GM12892 (cell line): ENCODE measurements around the gene WNK3.

ENCODE experiments used
- DNase-seq: peaks from one replicate; pipeline ENCODE4 v3.0.0; 2011; ENCODE audit not compliant: insufficient read length
- FAIRE-seq: peaks from 2 replicates; lab custom pipeline; 2011; peaks lifted over from hg19 to GRCh38; lab: Jason Lieb, UNC
- POLR2A ChIP-seq: IDR thresholded peaks from 2 replicates; pipeline ENCODE4 v1.6.1; 2011; ENCODE audit warnings: low read depth, low read length, control low read depth
- POLR2AphosphoS5 ChIP-seq: IDR thresholded peaks from 2 replicates; pipeline ENCODE4 v1.6.1; 2011; ENCODE audit warnings: low read depth, low read length, control low read depth
- TAF1 ChIP-seq: IDR thresholded peaks from 2 replicates; pipeline ENCODE4 v1.6.1; 2011; ENCODE audit warnings: low read depth, mild to moderate bottlenecking, control low read depth, low read length, borderline replicate concordance

Gene WNK3

GRCh38 chrX:54180403-54180802, 177.4 kb downstream of the WNK3 start:
- no peak for DNase-seq
- FAIRE-seq: peak; percentile 66
- TF ChIP-seq POLR2A (no peak), TAF1 (no peak), POLR2AphosphoS5 (no peak)

DNA sequence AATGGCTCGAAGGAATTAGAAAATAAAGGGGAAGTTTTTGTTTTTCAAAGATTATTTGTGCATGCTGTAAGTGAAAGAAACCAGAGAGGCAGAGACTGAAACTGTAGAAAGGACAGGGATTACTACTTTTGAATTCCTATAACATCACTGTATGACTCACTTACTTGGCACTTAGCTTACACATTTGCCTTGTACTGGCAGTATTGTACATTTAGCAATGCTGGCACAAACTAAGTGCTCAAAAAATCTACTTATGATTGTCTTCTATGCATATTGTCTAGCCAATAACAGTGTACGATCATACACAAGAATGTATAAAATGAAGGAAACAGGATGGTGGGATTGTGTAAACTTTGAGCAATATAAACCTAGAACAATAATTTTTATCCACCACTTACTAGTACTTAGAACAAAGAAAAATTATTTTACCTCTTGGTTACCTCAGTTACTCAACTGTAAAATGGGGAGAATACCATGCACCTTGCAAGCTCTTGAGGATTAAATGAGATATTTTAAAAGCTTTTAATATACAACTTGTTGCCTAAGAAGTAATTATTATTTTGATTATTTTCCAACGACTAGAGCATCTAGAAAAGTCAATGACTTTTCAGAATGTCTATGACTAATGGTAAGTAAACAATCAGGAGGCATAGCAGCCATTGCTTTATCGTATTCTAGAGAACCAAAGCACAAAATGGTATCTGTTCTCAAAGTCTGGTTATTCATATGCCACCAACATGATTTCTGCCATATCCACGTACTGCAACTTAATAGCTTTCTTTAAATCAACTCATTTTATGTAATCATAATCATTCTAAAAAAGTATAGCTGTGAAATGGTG, 179.5 kb downstream of the WNK3 start:
- peak; percentile 60 for FAIRE-seq
- no peak for DNase-seq
- no peak for TF ChIP-seq TAF1
- TF ChIP-seq POLR2AphosphoS5: no peak
- TF ChIP-seq POLR2A: no peak

DNA sequence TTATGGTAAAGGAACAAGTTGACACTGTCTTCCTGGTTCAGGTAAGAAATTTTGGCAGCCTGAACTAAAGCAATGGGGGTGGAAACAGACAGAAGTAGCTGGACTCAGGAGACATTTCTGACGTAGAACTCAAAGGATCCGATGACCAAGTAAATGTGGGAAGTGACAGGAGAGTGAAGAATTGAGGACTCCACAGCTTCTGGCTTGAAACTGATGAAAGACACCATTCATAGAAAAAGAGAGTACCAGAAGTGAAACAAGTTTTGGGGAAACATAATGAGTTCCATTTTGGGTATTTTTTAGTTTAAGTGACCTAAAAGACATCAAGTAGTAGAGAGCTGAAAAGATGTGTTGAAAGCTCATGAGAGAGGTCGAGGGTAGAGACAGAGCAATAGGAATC, 180.5 kb downstream of the WNK3 start:
- FAIRE-seq (no peak), DNase-seq (no peak)
- TF ChIP-seq POLR2A (no peak), TAF1 (no peak), POLR2AphosphoS5 (no peak)

DNA sequence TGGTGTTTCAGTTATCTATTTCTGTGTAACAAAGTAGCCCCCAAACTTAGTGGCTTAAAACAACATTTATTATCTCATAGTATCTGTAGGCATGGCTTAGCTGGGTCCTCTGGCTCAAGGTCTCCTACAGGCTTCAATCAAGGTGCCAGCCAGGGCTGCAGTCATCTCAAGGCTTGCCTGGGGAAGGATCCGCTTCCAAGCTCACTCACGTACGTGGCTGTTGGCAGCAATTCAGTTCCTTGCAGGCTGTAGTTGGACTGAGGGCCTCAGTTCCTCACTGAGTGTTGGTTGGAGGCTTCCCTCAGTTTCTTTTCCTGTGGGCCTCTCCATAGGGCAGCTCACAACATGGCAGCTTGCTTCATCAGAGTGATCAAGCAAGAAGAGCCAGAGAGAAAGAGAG, 184.1 kb downstream of the WNK3 start:
- FAIRE-seq (no peak), DNase-seq (no peak)
- TF ChIP-seq POLR2AphosphoS5 (no peak), POLR2A (no peak), TAF1 (no peak)

DNA sequence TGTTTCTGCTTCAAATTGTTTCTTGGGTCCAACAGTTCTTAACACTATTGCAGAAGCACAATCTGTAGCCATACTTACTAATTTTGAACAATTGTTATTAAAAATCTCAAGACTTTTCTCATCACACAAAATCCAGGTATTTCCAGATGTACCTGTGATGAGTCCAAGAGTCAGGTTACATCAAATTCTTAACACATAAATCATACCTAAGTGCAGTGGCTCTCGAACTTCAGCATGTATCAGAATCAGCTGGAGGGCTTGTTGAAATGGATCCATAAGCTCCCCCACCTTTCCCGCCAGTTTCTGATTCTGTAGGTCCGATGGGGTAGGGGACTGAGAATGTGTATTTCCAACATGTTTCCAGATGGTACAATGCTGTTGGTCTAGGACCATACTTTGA, 185.4 kb downstream of the WNK3 start:
- FAIRE-seq: no peak
- TF ChIP-seq POLR2A: no peak
- no peak for TF ChIP-seq POLR2AphosphoS5
- no peak for TF ChIP-seq TAF1
- DNase-seq: no peak

GRCh38 chrX:54171527-54172250, 186.2 kb downstream of the WNK3 start:
- no peak for DNase-seq
- no peak for TF ChIP-seq POLR2AphosphoS5
- no peak for TF ChIP-seq POLR2A
- no peak for TF ChIP-seq TAF1
- peak; percentile 40 for FAIRE-seq

- TF ChIP-seq TAF1: no peak
- TF ChIP-seq POLR2AphosphoS5: no peak
- TF ChIP-seq POLR2A: no peak
- DNase-seq (no peak), FAIRE-seq (no peak)
Measured at GRCh38 chrX:54171091-54171490, 186.8 kb downstream of the WNK3 start.

- no peak for DNase-seq
- no peak for FAIRE-seq
- TF ChIP-seq POLR2A: no peak
- TF ChIP-seq POLR2AphosphoS5: no peak
- no peak for TF ChIP-seq TAF1
Measured at GRCh38 chrX:54166915-54167314, 190.9 kb downstream of the WNK3 start.

GRCh38 chrX:54157561-54157960, 200.3 kb downstream of the WNK3 start:
- DNase-seq (no peak), FAIRE-seq (no peak)
- no peak for TF ChIP-seq TAF1
- TF ChIP-seq POLR2AphosphoS5: no peak
- TF ChIP-seq POLR2A: no peak
